ENCODE data around the gene PADI6. TPM values are rescaled to one million over a fixed set of nuclear protein-coding genes. Genes with fewer than 3 reads are reported as not detected.

Gene PADI6
- total RNA-seq, 4 donors from 2014 or later: not detected

DNA sequence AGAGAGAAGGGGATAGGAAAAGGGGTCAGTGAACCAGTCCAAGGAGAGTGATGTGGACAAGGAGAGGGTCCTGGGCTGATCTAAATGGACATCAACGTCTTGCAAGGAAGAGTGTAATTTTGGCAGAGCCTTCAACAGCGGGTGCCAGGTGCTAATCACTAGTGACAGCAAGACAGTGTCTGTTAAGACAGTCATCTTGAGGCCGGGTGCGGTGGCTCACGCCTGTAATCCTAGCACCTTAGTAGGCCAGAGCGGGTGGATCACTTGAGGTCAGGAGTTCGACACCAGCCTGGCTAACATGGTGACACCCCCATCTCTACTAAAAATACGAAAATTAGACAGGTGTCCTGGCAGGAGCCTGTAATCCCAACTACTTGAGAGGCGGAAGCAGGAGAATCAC is 12.2 kb upstream of the PADI6 start:
- TF ChIP-seq, protein P1, sequence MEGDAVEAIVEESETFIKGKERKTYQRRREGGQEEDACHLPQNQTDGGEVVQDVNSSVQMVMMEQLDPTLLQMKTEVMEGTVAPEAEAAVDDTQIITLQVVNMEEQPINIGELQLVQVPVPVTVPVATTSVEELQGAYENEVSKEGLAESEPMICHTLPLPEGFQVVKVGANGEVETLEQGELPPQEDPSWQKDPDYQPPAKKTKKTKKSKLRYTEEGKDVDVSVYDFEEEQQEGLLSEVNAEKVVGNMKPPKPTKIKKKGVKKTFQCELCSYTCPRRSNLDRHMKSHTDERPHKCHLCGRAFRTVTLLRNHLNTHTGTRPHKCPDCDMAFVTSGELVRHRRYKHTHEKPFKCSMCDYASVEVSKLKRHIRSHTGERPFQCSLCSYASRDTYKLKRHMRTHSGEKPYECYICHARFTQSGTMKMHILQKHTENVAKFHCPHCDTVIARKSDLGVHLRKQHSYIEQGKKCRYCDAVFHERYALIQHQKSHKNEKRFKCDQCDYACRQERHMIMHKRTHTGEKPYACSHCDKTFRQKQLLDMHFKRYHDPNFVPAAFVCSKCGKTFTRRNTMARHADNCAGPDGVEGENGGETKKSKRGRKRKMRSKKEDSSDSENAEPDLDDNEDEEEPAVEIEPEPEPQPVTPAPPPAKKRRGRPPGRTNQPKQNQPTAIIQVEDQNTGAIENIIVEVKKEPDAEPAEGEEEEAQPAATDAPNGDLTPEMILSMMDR (IDR thresholded peaks at IDR 0.05; ENCODE audit: low read depth): no peak

DNA sequence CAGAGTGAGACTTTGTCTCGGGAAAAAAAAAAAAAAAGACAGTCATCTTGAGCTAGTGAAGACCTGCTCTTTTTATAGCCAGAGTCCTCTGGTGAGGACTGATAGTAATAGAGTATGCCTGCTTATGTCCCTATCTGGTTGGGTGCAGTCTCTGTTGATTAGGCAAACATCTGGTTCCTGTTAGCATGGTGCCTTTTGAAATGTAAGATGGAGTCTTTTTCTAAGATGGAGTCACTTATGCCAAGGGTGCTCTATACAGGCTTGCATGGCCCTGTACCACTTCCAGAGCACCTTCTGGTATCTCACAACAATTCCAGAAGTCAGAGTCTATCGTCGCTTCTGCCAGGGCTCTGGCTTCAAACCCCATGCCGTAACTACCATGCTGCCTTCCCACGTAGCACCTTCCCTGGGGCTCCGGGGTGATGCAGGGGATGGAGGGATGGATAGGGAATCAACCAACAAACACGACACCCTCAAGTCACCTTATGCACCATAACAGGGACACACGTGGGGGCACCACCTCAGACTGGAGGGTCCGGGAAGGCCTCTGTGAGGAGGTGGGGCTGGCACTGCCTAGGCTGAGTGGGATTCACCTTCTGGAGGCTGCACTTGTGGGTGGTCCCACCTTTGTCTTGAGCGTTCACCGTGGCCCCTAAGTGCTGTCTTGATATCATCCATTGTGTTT is 11.6 kb upstream of the PADI6 start:
- TF ChIP-seq, protein P1 (IDR thresholded peaks at IDR 0.05; ENCODE audit: low read depth): no peak

DNA sequence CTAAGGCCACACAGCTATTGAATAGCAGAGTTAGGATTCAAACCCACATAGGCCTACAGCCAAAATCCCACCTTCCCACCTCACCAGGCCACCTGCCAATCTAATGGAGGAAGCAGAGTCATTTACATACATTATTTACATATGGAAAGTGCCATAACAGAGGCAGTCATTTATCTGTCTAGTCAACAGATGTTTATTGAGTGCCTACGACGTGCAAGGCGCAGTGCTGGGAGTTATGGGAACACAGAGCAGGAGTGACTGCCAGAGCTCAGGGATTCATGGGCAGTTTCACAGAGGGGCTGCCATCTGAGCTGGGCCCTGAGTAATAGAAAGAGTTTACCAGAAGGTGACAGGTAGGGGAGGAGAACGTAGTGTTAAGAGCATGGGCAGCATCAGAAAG is 10.3 kb upstream of the PADI6 start:
- TF ChIP-seq, protein P1 (IDR thresholded peaks at IDR 0.05; ENCODE audit: low read depth): no peak

DNA sequence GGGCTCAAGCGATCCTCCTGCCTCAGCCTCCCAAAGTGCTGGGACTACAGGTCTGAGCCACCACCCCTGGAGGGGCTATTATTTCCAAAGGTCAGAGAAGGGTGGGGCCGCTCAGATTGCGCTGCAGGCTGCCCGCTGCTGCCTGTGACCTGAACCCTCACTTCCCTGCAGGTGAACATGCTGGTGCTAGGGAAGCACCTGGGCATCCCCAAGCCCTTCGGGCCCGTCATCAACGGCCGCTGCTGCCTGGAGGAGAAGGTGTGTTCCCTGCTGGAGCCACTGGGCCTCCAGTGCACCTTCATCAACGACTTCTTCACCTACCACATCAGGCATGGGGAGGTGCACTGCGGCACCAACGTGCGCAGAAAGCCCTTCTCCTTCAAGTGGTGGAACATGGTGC is 8.6 kb upstream of the PADI6 start:
- TF ChIP-seq, protein P1 (IDR thresholded peaks at IDR 0.05; ENCODE audit: low read depth): no peak

DNA sequence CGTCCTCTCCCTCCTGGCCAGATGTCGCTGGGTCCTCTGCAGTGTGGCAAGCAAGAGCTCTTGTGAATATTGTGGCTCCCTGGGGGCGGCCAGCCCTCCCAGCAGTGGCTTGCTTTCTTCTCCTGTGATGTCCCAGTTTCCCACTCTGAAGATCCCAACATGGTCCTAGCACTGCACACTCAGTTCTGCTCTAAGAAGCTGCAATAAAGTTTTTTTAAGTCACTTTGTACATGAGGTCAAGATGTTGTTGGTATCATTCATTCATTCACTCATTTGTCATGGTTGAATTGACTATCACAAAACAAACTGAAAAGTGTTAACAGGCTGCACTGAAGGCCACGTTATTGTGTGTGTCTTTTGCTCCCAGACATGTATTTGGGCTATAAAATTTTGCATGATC is 8.2 kb upstream of the PADI6 start:
- TF ChIP-seq, protein P1 (IDR thresholded peaks at IDR 0.05; ENCODE audit: low read depth): no peak

DNA sequence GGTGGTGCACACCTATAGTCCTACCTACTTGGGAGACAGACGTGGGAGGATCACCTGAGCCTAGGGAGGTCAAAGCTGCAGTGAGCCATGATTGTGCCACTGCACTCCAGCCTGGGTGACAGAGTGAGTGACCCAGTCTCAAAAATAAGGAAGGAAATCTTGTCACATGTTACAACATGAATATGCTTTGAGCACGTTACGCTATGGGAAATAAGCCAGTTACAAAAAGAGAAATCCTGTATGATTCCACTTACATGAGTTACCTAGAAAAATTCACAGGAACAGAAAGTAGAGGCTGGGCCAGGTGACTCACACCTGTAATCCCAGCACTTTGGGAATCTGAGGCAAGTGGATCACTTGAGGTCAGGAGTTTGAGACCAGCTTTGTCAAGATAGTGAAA is 6.7 kb upstream of the PADI6 start:
- TF ChIP-seq, protein P1 (IDR thresholded peaks at IDR 0.05; ENCODE audit: low read depth): no peak

DNA sequence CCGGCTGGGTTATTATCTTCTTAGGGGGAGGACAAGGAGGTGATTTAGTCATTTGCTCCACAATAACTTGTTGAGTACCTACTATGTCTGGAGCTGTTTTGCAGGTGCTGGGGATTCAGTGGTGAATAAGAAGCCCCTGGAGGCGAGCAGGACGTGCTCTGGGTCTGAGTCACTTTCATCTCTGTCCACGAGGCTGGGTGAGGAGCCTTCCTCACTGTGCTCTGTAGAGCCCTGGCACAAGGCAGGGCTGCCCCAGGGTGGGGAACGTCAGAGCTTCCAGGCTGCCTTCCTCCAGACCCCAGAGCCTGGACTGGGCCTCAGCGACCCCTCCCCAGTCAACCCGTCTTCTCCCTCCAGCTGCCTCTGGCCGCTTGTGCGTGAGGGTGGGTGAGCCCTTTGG is 2.5 kb upstream of the PADI6 start:
- TF ChIP-seq, protein P1 (IDR thresholded peaks at IDR 0.05; ENCODE audit: low read depth): no peak
